Measurements from ENCODE around the gene TFEB.

The TFEB gene

GRCh38 chr6:41719436-41720261, 15.8 kb downstream of the TFEB start:
- H2AK5ac ChIP-seq (ENCODE audit: low read length): no peak overlapping the region
- no peak overlapping the region for H3K23ac ChIP-seq (ENCODE audit: low read length)
- H3K27ac ChIP-seq (ENCODE audit: low read depth, low read length): no peak overlapping the region
- H3K18ac ChIP-seq (ENCODE audit: low read length): no peak overlapping the region
- no peaks in the 10 kb centered on the region for H3K79me2 ChIP-seq (ENCODE audit: control insufficient read depth, insufficient read depth, low read length)
- H3K4me3 ChIP-seq (ENCODE audit: low read length): no peak overlapping the region
- H3K27me3 ChIP-seq (ENCODE audit: insufficient read depth, low read length, poor library complexity): no peaks in the 10 kb centered on the region
- no peak overlapping the region for H3K4ac ChIP-seq (ENCODE audit: low read depth, low read length)
- DNase-seq: no peak
- H2BK15ac ChIP-seq (replicated peaks; ENCODE audit: low read depth): no peak overlapping the region
- H2BK120ac ChIP-seq (ENCODE audit: low read depth, low read length): no peak overlapping the region
- no peak overlapping the region for H3K4me2 ChIP-seq (ENCODE audit: low read length)
- no CpG with 5 or more reads among the region's 7 CpGs for WGBS (ENCODE audit: extremely low coverage, insufficient coverage, low lambda C conversion rate)
- no peak overlapping the region for H4K8ac ChIP-seq (ENCODE audit: low read depth, low read length)
- H3K4me1 ChIP-seq (ENCODE audit: control insufficient read depth, low read depth, low read length): peaks cover 6% of the 10 kb centered on the region
- no peak overlapping the region for H3K9ac ChIP-seq (ENCODE audit: low read length)
- H3K79me1 ChIP-seq (ENCODE audit: low read length): no peaks in the 10 kb centered on the region
- no peak overlapping the region for H2BK5ac ChIP-seq (ENCODE audit: low read length)
- no peaks in the 10 kb centered on the region for H3K36me3 ChIP-seq (ENCODE audit: control insufficient read depth, insufficient read depth, low read length)
- no peak overlapping the region for H3K56ac ChIP-seq (ENCODE audit: low read length)
- H4K5ac ChIP-seq (ENCODE audit: low read length): no peak overlapping the region

- Histone ChIP-seq H3K9ac (ENCODE audit: low read length) (no peak overlapping the region), H2BK120ac (ENCODE audit: low read depth, low read length) (no peak overlapping the region), H3K27me3 (ENCODE audit: insufficient read depth, low read length, poor library complexity) (no peaks in the 10 kb centered on the region), H3K18ac (ENCODE audit: low read length) (no peak overlapping the region), H3K27ac (ENCODE audit: low read depth, low read length) (no peak overlapping the region), H3K56ac (ENCODE audit: low read length) (no peak overlapping the region), H2BK5ac (ENCODE audit: low read length) (no peak overlapping the region), H3K23ac (ENCODE audit: low read length) (no peak overlapping the region), H2BK15ac (replicated peaks; ENCODE audit: low read depth) (no peak overlapping the region), H4K8ac (ENCODE audit: low read depth, low read length) (no peak overlapping the region), H3K79me1 (ENCODE audit: low read length) (no peaks in the 10 kb centered on the region), H4K5ac (ENCODE audit: low read length) (no peak overlapping the region), H3K79me2 (ENCODE audit: control insufficient read depth, insufficient read depth, low read length) (no peaks in the 10 kb centered on the region), H3K4me3 (ENCODE audit: low read length) (no peak overlapping the region), H3K36me3 (ENCODE audit: control insufficient read depth, insufficient read depth, low read length) (no peaks in the 10 kb centered on the region), H2AK5ac (ENCODE audit: low read length) (no peak overlapping the region), H3K4me2 (ENCODE audit: low read length) (no peak overlapping the region), H3K4me1 (ENCODE audit: control insufficient read depth, low read depth, low read length) (peaks cover 5% of the 10 kb centered on the region), H3K4ac (ENCODE audit: low read depth, low read length) (no peak overlapping the region)
- WGBS (ENCODE audit: extremely low coverage, insufficient coverage, low lambda C conversion rate): no CpG with 5 or more reads among the region's 5 CpGs
- no peak for DNase-seq
Measured at GRCh38 chr6:41718828-41719227, 16.6 kb downstream of the TFEB start.

GRCh38 chr6:41717392-41717736, 18.0 kb downstream of the TFEB start:
- no peak for DNase-seq
- WGBS (ENCODE audit: extremely low coverage, insufficient coverage, low lambda C conversion rate): no CpG with 5 or more reads among the region's 1 CpG

GRCh38 chr6:41716516-41717391, 18.7 kb downstream of the TFEB start:
- Histone ChIP-seq H2AK5ac (ENCODE audit: low read length) (no peak overlapping the region), H3K79me2 (ENCODE audit: control insufficient read depth, insufficient read depth, low read length) (no peaks in the 10 kb centered on the region), H3K18ac (ENCODE audit: low read length) (no peak overlapping the region), H3K79me1 (ENCODE audit: low read length) (no peaks in the 10 kb centered on the region), H2BK120ac (ENCODE audit: low read depth, low read length) (no peak overlapping the region), H3K27me3 (ENCODE audit: insufficient read depth, low read length, poor library complexity) (no peaks in the 10 kb centered on the region), H4K8ac (ENCODE audit: low read depth, low read length) (no peak overlapping the region), H2BK5ac (ENCODE audit: low read length) (no peak overlapping the region), H3K9ac (ENCODE audit: low read length) (no peak overlapping the region), H4K5ac (ENCODE audit: low read length) (no peak overlapping the region), H2BK15ac (replicated peaks; ENCODE audit: low read depth) (no peak overlapping the region), H3K4me3 (ENCODE audit: low read length) (no peak overlapping the region), H3K27ac (ENCODE audit: low read depth, low read length) (no peak overlapping the region), H3K23ac (ENCODE audit: low read length) (no peak overlapping the region), H3K56ac (ENCODE audit: low read length) (no peak overlapping the region), H3K36me3 (ENCODE audit: control insufficient read depth, insufficient read depth, low read length) (no peaks in the 10 kb centered on the region), H3K4me1 (ENCODE audit: control insufficient read depth, low read depth, low read length) (no peaks in the 10 kb centered on the region), H3K4me2 (ENCODE audit: low read length) (no peak overlapping the region), H3K4ac (ENCODE audit: low read depth, low read length) (no peak overlapping the region)
- DNase-seq: no peak
- WGBS (ENCODE audit: extremely low coverage, insufficient coverage, low lambda C conversion rate): no CpG with 5 or more reads among the region's 11 CpGs

More at GRCh38 chr6:41717392-41717736, 18.0 kb downstream of the TFEB start:
- Histone ChIP-seq H3K4ac (ENCODE audit: low read depth, low read length) (no peak overlapping the region), H4K8ac (ENCODE audit: low read depth, low read length) (no peak overlapping the region), H3K27ac (ENCODE audit: low read depth, low read length) (no peak overlapping the region), H2BK120ac (ENCODE audit: low read depth, low read length) (no peak overlapping the region), H2AK5ac (ENCODE audit: low read length) (no peak overlapping the region), H3K18ac (ENCODE audit: low read length) (no peak overlapping the region), H3K27me3 (ENCODE audit: insufficient read depth, low read length, poor library complexity) (no peaks in the 10 kb centered on the region), H3K23ac (ENCODE audit: low read length) (no peak overlapping the region), H3K36me3 (ENCODE audit: control insufficient read depth, insufficient read depth, low read length) (no peaks in the 10 kb centered on the region), H4K5ac (ENCODE audit: low read length) (no peak overlapping the region), H3K4me2 (ENCODE audit: low read length) (no peak overlapping the region), H3K4me3 (ENCODE audit: low read length) (no peak overlapping the region), H2BK5ac (ENCODE audit: low read length) (no peak overlapping the region), H3K9ac (ENCODE audit: low read length) (no peak overlapping the region), H2BK15ac (replicated peaks; ENCODE audit: low read depth) (no peak overlapping the region), H3K79me1 (ENCODE audit: low read length) (no peaks in the 10 kb centered on the region), H3K4me1 (ENCODE audit: control insufficient read depth, low read depth, low read length) (no peaks in the 10 kb centered on the region), H3K56ac (ENCODE audit: low read length) (no peak overlapping the region), H3K79me2 (ENCODE audit: control insufficient read depth, insufficient read depth, low read length) (no peaks in the 10 kb centered on the region)

- Histone ChIP-seq H3K79me1 (ENCODE audit: low read length) (no peaks in the 10 kb centered on the region), H2BK120ac (ENCODE audit: low read depth, low read length) (no peak overlapping the region), H3K4me3 (ENCODE audit: low read length) (no peak overlapping the region), H3K56ac (ENCODE audit: low read length) (no peak overlapping the region), H3K4ac (ENCODE audit: low read depth, low read length) (no peak overlapping the region), H2BK15ac (replicated peaks; ENCODE audit: low read depth) (no peak overlapping the region), H3K4me2 (ENCODE audit: low read length) (no peak overlapping the region), H3K23ac (ENCODE audit: low read length) (no peak overlapping the region), H3K4me1 (ENCODE audit: control insufficient read depth, low read depth, low read length) (no peaks in the 10 kb centered on the region), H3K36me3 (ENCODE audit: control insufficient read depth, insufficient read depth, low read length) (no peaks in the 10 kb centered on the region), H3K27me3 (ENCODE audit: insufficient read depth, low read length, poor library complexity) (no peaks in the 10 kb centered on the region), H3K79me2 (ENCODE audit: control insufficient read depth, insufficient read depth, low read length) (no peaks in the 10 kb centered on the region), H2BK5ac (ENCODE audit: low read length) (no peak overlapping the region), H3K18ac (ENCODE audit: low read length) (no peak overlapping the region), H2AK5ac (ENCODE audit: low read length) (no peak overlapping the region), H4K5ac (ENCODE audit: low read length) (no peak overlapping the region), H3K9ac (ENCODE audit: low read length) (no peak overlapping the region), H3K27ac (ENCODE audit: low read depth, low read length) (no peak overlapping the region), H4K8ac (ENCODE audit: low read depth, low read length) (no peak overlapping the region)
- no CpG with 5 or more reads among the region's 5 CpGs for WGBS (ENCODE audit: extremely low coverage, insufficient coverage, low lambda C conversion rate)
- no peak for DNase-seq
Measured at GRCh38 chr6:41715795-41716515, 19.5 kb downstream of the TFEB start.

All from mesendoderm (in vitro differentiated cells).